GM12878 (cell line): ENCODE results near the gene ARMC9. TPM values are rescaled to one million over a fixed set of nuclear protein-coding genes. Genes with fewer than 3 reads are reported as not detected.
A peak's percentile ranks its signal among the peaks of the same experiment; 100 is the strongest.

Experiments used
- ATAC-seq: fragments of 200-7000 bp; cut with Tn5 transposase; 3 replicates; pipeline ENCODE4 v1.9.1; 2020; ENCODE audit warnings: mild to moderate bottlenecking, moderate library complexity
- BruUV-seq: library from RNA; stranded (reverse); fragments of 400-500 nt; replicated peaks from 2 replicates; lab custom pipeline; 2021; lab: Mats Ljungman, UMichigan
- CTCF ChIA-PET: fragments of 300-600 bp; sonication (Branson Sonifier 250); formaldehyde crosslinking; extraction: SDS; loops from one replicate; lab custom pipeline; 2021; ENCODE audit warnings: inconsistent platforms; lab: Yijun Ruan, JAX
- POLR2A ChIA-PET: fragments of 350-600 bp; formaldehyde crosslinking; extraction: SDS; loops from one replicate; lab custom pipeline; 2021; ENCODE audit warnings: inconsistent platforms; lab: Charles Lee
- RAD21 ChIA-PET: fragments of 300-600 bp; sonication (Branson Sonifier 250); formaldehyde crosslinking; loops from one replicate; lab custom pipeline; 2023; ENCODE audit warnings: antibody characterized with exemption; ENCODE audit not compliant: unreplicated experiment; lab: Charles Lee
- SMC1A ChIA-PET: fragments of 300-600 bp; sonication (Branson Sonifier 250); formaldehyde crosslinking; loops from one replicate; lab custom pipeline; 2023; ENCODE audit not compliant: unreplicated experiment, uncharacterized antibody; lab: Charles Lee
- DNase-seq: peaks from one replicate; pipeline ENCODE4 v3.0.0-alpha.2; 2011; ENCODE audit warnings: low read depth, low spot score
- FAIRE-seq: peaks from 3 replicates; lab custom pipeline; 2011; peaks lifted over from hg19 to GRCh38; lab: Jason Lieb, UNC
- H2AFZ ChIP-seq: 2 replicates; pipeline ENCODE4 v1.6.0; 2011; ENCODE audit warnings: low read depth, low read length, control low read depth; ENCODE audit not compliant: control insufficient read depth
- H3K27ac ChIP-seq: 2 replicates; pipeline ENCODE4 v1.5.1; 2011; ENCODE audit warnings: control low read depth; ENCODE audit not compliant: control insufficient read depth, insufficient read depth
- H3K27me3 ChIP-seq, 2 experiments: replicated peaks in 1 of 2; 2 replicates each; pipeline versions ENCODE4 v1.6.0 to v1.6.1; 2011; ENCODE audit warnings: low read length in 1 of 2; ENCODE audit not compliant: control insufficient read depth in 2 of 2, insufficient read depth in 2 of 2
- H3K36me3 ChIP-seq, 2 experiments: 2 replicates each; pipeline ENCODE4 v1.5.1; 2011; ENCODE audit warnings: low read length in 1 of 2; ENCODE audit not compliant: control insufficient read depth in 2 of 2, insufficient read depth in 2 of 2
- H3K4me1 ChIP-seq: 2 replicates; pipeline ENCODE4 v1.6.1; 2011; ENCODE audit warnings: mild to moderate bottlenecking, low read length, moderate library complexity, mixed read lengths; ENCODE audit not compliant: control insufficient read depth, insufficient read depth
- H3K4me2 ChIP-seq: 2 replicates; pipeline ENCODE4 v1.6.0; 2011; ENCODE audit warnings: control low read depth; ENCODE audit not compliant: control insufficient read depth, insufficient read depth
- H3K4me3 ChIP-seq: fragments of 200-600 bp; sonication (generic); 2 replicates; pipeline ENCODE4 v1.5.1; 2016
- H3K79me2 ChIP-seq: 2 replicates; pipeline ENCODE4 v1.6.0; 2011; ENCODE audit warnings: low read length; ENCODE audit not compliant: control insufficient read depth, insufficient read depth
- H3K9ac ChIP-seq: 2 replicates; pipeline ENCODE4 v1.8.0; 2011; ENCODE audit warnings: low read length, control low read depth, mixed read lengths; ENCODE audit not compliant: control insufficient read depth, insufficient read depth
- H3K9me3 ChIP-seq: replicated peaks from 3 replicates; pipeline ENCODE4 v1.5.1; 2011; ENCODE audit warnings: mild to moderate bottlenecking, low read length; ENCODE audit not compliant: control insufficient read depth, insufficient read depth
- H4K20me1 ChIP-seq: 2 replicates; pipeline ENCODE4 v1.6.0; 2011; ENCODE audit not compliant: control insufficient read depth, insufficient read depth
- ATF2 ChIP-seq: IDR thresholded peaks from 2 replicates; pipeline ENCODE4 v1.6.1; 2012; ENCODE audit warnings: low read length, inconsistent platforms
- ATF3 ChIP-seq: IDR thresholded peaks from 2 replicates; pipeline ENCODE4 v1.6.1; 2011; ENCODE audit warnings: low read depth, mild to moderate bottlenecking, low read length, moderate library complexity, borderline replicate concordance; ENCODE audit errors: extremely low read depth
- BCLAF1 ChIP-seq: fragments of 450-650 bp; IDR thresholded peaks from 2 replicates; pipeline ENCODE4 v1.6.1; 2017; ENCODE audit warnings: antibody characterized with exemption, mild to moderate bottlenecking, moderate library complexity
- CEBPB ChIP-seq, 2 experiments: fragments of 150-350 bp in 1 of 2; IDR thresholded peaks; 2 replicates each; pipeline ENCODE4 v1.6.1; 2012 to 2014; ENCODE audit warnings: low read depth in 2 of 2, low read length in 2 of 2, borderline replicate concordance in 1 of 2, inconsistent platforms in 1 of 2
- EZH2 ChIP-seq: IDR thresholded peaks from 2 replicates; pipeline ENCODE4 v1.6.1; 2012; ENCODE audit warnings: low read depth, mild to moderate bottlenecking, control low read depth, inconsistent platforms, low read length, borderline replicate concordance; ENCODE audit not compliant: control insufficient read depth
- IRF4 ChIP-seq: IDR thresholded peaks from 2 replicates; pipeline ENCODE4 v1.6.1; 2011; ENCODE audit warnings: low read depth, low read length
- KLF5 ChIP-seq: fragments of 450-650 bp; IDR thresholded peaks from 2 replicates; pipeline ENCODE4 v1.6.1; 2014; ENCODE audit warnings: mild to moderate bottlenecking; ENCODE audit not compliant: partially characterized antibody
- LARP7 ChIP-seq: fragments of 450-650 bp; IDR thresholded peaks from 2 replicates; pipeline ENCODE4 v1.6.1; 2017; ENCODE audit warnings: mild to moderate bottlenecking
- MTA3 ChIP-seq: IDR thresholded peaks from 2 replicates; pipeline ENCODE4 v1.6.1; 2012; ENCODE audit warnings: low read length, inconsistent platforms, borderline replicate concordance
- MYB ChIP-seq: fragments of 150-350 bp; IDR thresholded peaks from 2 replicates; pipeline ENCODE4 v1.6.1; 2014; ENCODE audit warnings: mild to moderate bottlenecking, low read depth, low read length, borderline replicate concordance
- PML ChIP-seq: IDR thresholded peaks from 2 replicates; pipeline ENCODE4 v1.6.1; 2012; ENCODE audit warnings: low read length, inconsistent platforms
- POLR2A ChIP-seq: IDR thresholded peaks from 2 replicates; pipeline ENCODE4 v1.6.1; 2011; ENCODE audit warnings: low read depth, mild to moderate bottlenecking, low read length
- RB1 ChIP-seq: fragments of 450-650 bp; formaldehyde crosslinking; IDR thresholded peaks from 2 replicates; pipeline ENCODE4 v1.6.1; 2017; ENCODE audit warnings: mild to moderate bottlenecking, borderline replicate concordance
- SUPT20H ChIP-seq: IDR thresholded peaks from 2 replicates; pipeline ENCODE4 v1.6.1; 2011; ENCODE audit warnings: low read depth, mild to moderate bottlenecking, low read length, moderate library complexity, borderline replicate concordance; ENCODE audit not compliant: control insufficient read depth
- TCF12 ChIP-seq: IDR thresholded peaks from 2 replicates; pipeline ENCODE4 v1.6.1; 2011; ENCODE audit warnings: low read depth, mild to moderate bottlenecking, low read length
- TCF3 ChIP-seq: IDR thresholded peaks from 2 replicates; pipeline ENCODE4 v1.6.1; 2012; ENCODE audit warnings: low read depth, mild to moderate bottlenecking, low read length, borderline replicate concordance; ENCODE audit not compliant: insufficient read depth
- TCF7 ChIP-seq: IDR thresholded peaks from 2 replicates; pipeline ENCODE4 v1.6.1; 2014; ENCODE audit warnings: antibody characterized with exemption, borderline replicate concordance
- USF2 ChIP-seq: IDR thresholded peaks from 2 replicates; pipeline ENCODE4 v1.6.1; 2011; ENCODE audit warnings: low read depth, low read length, improper control_type of control experiment, borderline replicate concordance
- WGBS: methylation state at CpG from one replicate; pipeline ENCODE4 v1.1.6; 2016; ENCODE audit warnings: low lambda C conversion rate; ENCODE audit not compliant: insufficient replicate concordance, insufficient coverage; ENCODE audit errors: missing lambda C conversion rate; 5-methylcytosine and 5-hydroxymethylcytosine counted together
- in situ Hi-C: fragments of 300-500 bp; cut with MboI; formaldehyde crosslinking; loops from 9 replicates; pipeline ENCODE4 v1.14.3; 2018; ENCODE audit warnings: mixed read lengths
- intact Hi-C: fragments of 100-400 bp; cut with micrococcal nuclease; formaldehyde crosslinking; loops from one replicate; pipeline ENCODE4 v1.14.2; 2022; ENCODE audit not compliant: unreplicated experiment
- polyA plus RNA-seq, 11 experiments: library from polyadenylated mRNA; depleted of rRNA in 4 of 11; unstranded in 6 of 11; stranded (reverse) in 5 of 11; fragments of >200 nt; fragmentation: Nextera tagmentation in 4 of 11; fragmentation: Illumina TruSeq in 1 of 11; extraction: Ambion mirVana in 4 of 11; extraction: Trizol in 1 of 11; gene quantifications; 1 replicate in 1 of 11; 2 replicates in 10 of 11; pipeline versions ENCODE4 v1.2.1 to v1.2.3, GENCODE V29; 2011 to 2016; ENCODE audit warnings: inconsistent platforms in 2 of 11, missing spikeins in 2 of 11, low read depth in 1 of 11
- total RNA-seq, 4 experiments: library from RNA; depleted of rRNA in 3 of 4; stranded (reverse); fragments of >200 nt in 3 of 4; fragmentation: Illumina TruSeq in 1 of 4; extraction: Trizol in 1 of 4; gene quantifications; 2 replicates each; pipeline versions ENCODE4 v1.2.1 to v1.2.3, GENCODE V29; 2013 to 2021

The ARMC9 gene
- total and polyA plus RNA-seq, 10 of the 15 experiments (the other 5 are each of a cell fraction or from before 2014, with no cell fraction given) = 3.8 to 21.8 (median 10.4) TPM

- TF ChIP-seq BCLAF1 = no peak
- no peak for TF ChIP-seq MTA3
- no peak for TF ChIP-seq EZH2
- TF ChIP-seq POLR2A = no peak
- no peak for TF ChIP-seq LARP7
These were observed 178.4 kb downstream of the ARMC9 start (continued) for GRCh38 chr2:231376857-231377256.

- CTCF ChIA-PET = interaction anchor here (1.1 kb wide), 1 partner anchor 16 kb away, joined by 3 read pairs; no protein-coding TSS in a partner anchor
- no peak overlapping the region for H3K9ac ChIP-seq
- no peak for FAIRE-seq
- TF ChIP-seq ATF3 = no peak
- TF ChIP-seq TCF12 = no peak
- no peak for TF ChIP-seq CEBPB (IDR thresholded peaks at IDR 0.05; ENCODE audit: borderline replicate concordance in 1 of 2, low read depth in 2 of 2, low read length in 2 of 2)
- no peak for TF ChIP-seq KLF5
- TF ChIP-seq ATF2 = no peak
- TF ChIP-seq TCF3 = no peak
- no peak for TF ChIP-seq SUPT20H
- no peak for TF ChIP-seq PML
- TF ChIP-seq RB1 = no peak
- no peak for TF ChIP-seq TCF7
- no peak for TF ChIP-seq IRF4
- no peak for TF ChIP-seq USF2
- no peak for TF ChIP-seq MYB
These were observed 179.7 kb downstream of the ARMC9 start for GRCh38 chr2:231378026-231378722.

More at GRCh38 chr2:231378026-231378722, 179.7 kb downstream of the ARMC9 start:
- no peak overlapping the region for H3K4me3 ChIP-seq
- RAD21 ChIA-PET = no interaction called here
- DNase-seq = no peak
- H3K4me1 ChIP-seq = no peaks in the 10 kb centered on the region
- intact Hi-C loops (no loop called here), in situ Hi-C loops (no loop called here)
- WGBS = 47% methylated on average over 13 of the region's 13 CpGs
- H3K4me2 ChIP-seq = no peak overlapping the region
- SMC1A ChIA-PET = interaction anchor here (1.2 kb wide), 1 partner anchor 15 kb away, joined by 4 read pairs; no protein-coding TSS in a partner anchor
- H4K20me1 ChIP-seq = no peaks in the 10 kb centered on the region
- H3K36me3 ChIP-seq = no peaks in the 10 kb centered on the region
- no peak overlapping the region for H3K27ac ChIP-seq
- POLR2A ChIA-PET = no interaction called here
- no peaks in the 10 kb centered on the region for H3K9me3 ChIP-seq
- BruUV-seq = no TSS peak
- H2AFZ ChIP-seq = no peak overlapping the region
- H3K79me2 ChIP-seq = no peaks in the 10 kb centered on the region
- no peaks in the 10 kb centered on the region for H3K27me3 ChIP-seq
- ATAC-seq = peak; percentile 20; the same call in 1 of the 3 replicates
